ENCODE data around the gene CTBS.
"Not testable (repeated sequence)": the region's sequence is repeated elsewhere in the genome, so short reads cannot be mapped to it uniquely, and the experiment has no call there.

Gene CTBS

GRCh38 chr1:84539972-84540371 lies 34.3 kb downstream of the CTBS start:
- Histone ChIP-seq H3K9me3 (ENCODE audit: control insufficient read depth, low read length) (no peaks in the 10 kb centered on the region), H3K4me3 (ENCODE audit: low read length) (no peak overlapping the region), H3K4me1 (ENCODE audit: control insufficient read depth, insufficient read depth, low read length) (no peaks in the 10 kb centered on the region), H3K27me3 (replicated peaks; ENCODE audit: control insufficient read depth, insufficient read depth, low read length) (no peaks in the 10 kb centered on the region), H3K36me3 (ENCODE audit: control insufficient read depth, insufficient read depth, low read length, severe bottlenecking) (no peaks in the 10 kb centered on the region), H3K9ac (ENCODE audit: low read length) (no peak overlapping the region)
- DNase-seq (ENCODE audit: low read depth) = no peak

GRCh38 chr1:84538599-84538998 lies 35.6 kb downstream of the CTBS start:
- no peak overlapping the region for H3K4me3 ChIP-seq (ENCODE audit: low read length)
- H3K9ac ChIP-seq (ENCODE audit: low read length) = no peak overlapping the region
- no peaks in the 10 kb centered on the region for H3K4me1 ChIP-seq (ENCODE audit: control insufficient read depth, insufficient read depth, low read length)
- H3K36me3 ChIP-seq (ENCODE audit: control insufficient read depth, insufficient read depth, low read length, severe bottlenecking) = no peaks in the 10 kb centered on the region
- no peaks in the 10 kb centered on the region for H3K9me3 ChIP-seq (ENCODE audit: control insufficient read depth, low read length)
- no peaks in the 10 kb centered on the region for H3K27me3 ChIP-seq (replicated peaks; ENCODE audit: control insufficient read depth, insufficient read depth, low read length)
- no peak for DNase-seq (ENCODE audit: low read depth)

GRCh38 chr1:84525779-84526178 lies 48.5 kb downstream of the CTBS start:
- Histone ChIP-seq H3K27me3 (replicated peaks; ENCODE audit: control insufficient read depth, insufficient read depth, low read length) (no peaks in the 10 kb centered on the region), H3K36me3 (ENCODE audit: control insufficient read depth, insufficient read depth, low read length, severe bottlenecking) (no peaks in the 10 kb centered on the region), H3K4me1 (ENCODE audit: control insufficient read depth, insufficient read depth, low read length) (peaks cover 3% of the 10 kb centered on the region), H3K9me3 (ENCODE audit: control insufficient read depth, low read length) (peaks cover 3% of the 10 kb centered on the region), H3K4me3 (ENCODE audit: low read length) (no peak overlapping the region), H3K9ac (ENCODE audit: low read length) (no peak overlapping the region)
- DNase-seq (ENCODE audit: low read depth) = no peak

GRCh38 chr1:84524590-84524989 lies 49.6 kb downstream of the CTBS start:
- H3K4me1 ChIP-seq (ENCODE audit: control insufficient read depth, insufficient read depth, low read length) = peaks cover 3% of the 10 kb centered on the region
- no peaks in the 10 kb centered on the region for H3K27me3 ChIP-seq (replicated peaks; ENCODE audit: control insufficient read depth, insufficient read depth, low read length)
- no peaks in the 10 kb centered on the region for H3K36me3 ChIP-seq (ENCODE audit: control insufficient read depth, insufficient read depth, low read length, severe bottlenecking)
- H3K9ac ChIP-seq (ENCODE audit: low read length) = no peak overlapping the region
- no peak overlapping the region for H3K4me3 ChIP-seq (ENCODE audit: low read length)
- DNase-seq (ENCODE audit: low read depth) = no peak
- peaks cover 3% of the 10 kb centered on the region for H3K9me3 ChIP-seq (ENCODE audit: control insufficient read depth, low read length)

- Histone ChIP-seq H3K9me3 (ENCODE audit: control insufficient read depth, low read length) (no peaks in the 10 kb centered on the region), H3K27me3 (replicated peaks; ENCODE audit: control insufficient read depth, insufficient read depth, low read length) (no peaks in the 10 kb centered on the region), H3K9ac (ENCODE audit: low read length) (no peak overlapping the region), H3K4me1 (ENCODE audit: control insufficient read depth, insufficient read depth, low read length) (peaks cover 8% of the 10 kb centered on the region), H3K4me3 (ENCODE audit: low read length) (no peak overlapping the region), H3K36me3 (ENCODE audit: control insufficient read depth, insufficient read depth, low read length, severe bottlenecking) (no peaks in the 10 kb centered on the region)
- no peak for DNase-seq (ENCODE audit: low read depth)
These were observed 63.6 kb downstream of the CTBS start for GRCh38 chr1:84510668-84511067.

GRCh38 chr1:84510165-84510564 lies 64.1 kb downstream of the CTBS start:
- no peaks in the 10 kb centered on the region for H3K9me3 ChIP-seq (ENCODE audit: control insufficient read depth, low read length)
- peaks cover 8% of the 10 kb centered on the region for H3K4me1 ChIP-seq (ENCODE audit: control insufficient read depth, insufficient read depth, low read length)
- no peaks in the 10 kb centered on the region for H3K27me3 ChIP-seq (replicated peaks; ENCODE audit: control insufficient read depth, insufficient read depth, low read length)
- DNase-seq (ENCODE audit: low read depth) = no peak
- H3K9ac ChIP-seq (ENCODE audit: low read length) = no peak overlapping the region
- H3K4me3 ChIP-seq (ENCODE audit: low read length) = no peak overlapping the region
- no peaks in the 10 kb centered on the region for H3K36me3 ChIP-seq (ENCODE audit: control insufficient read depth, insufficient read depth, low read length, severe bottlenecking)

- H3K4me3 ChIP-seq (ENCODE audit: low read length) = no peak overlapping the region
- no peaks in the 10 kb centered on the region for H3K27me3 ChIP-seq (replicated peaks; ENCODE audit: control insufficient read depth, insufficient read depth, low read length)
- H3K9me3 ChIP-seq (ENCODE audit: control insufficient read depth, low read length) = no peaks in the 10 kb centered on the region
- no peak overlapping the region for H3K9ac ChIP-seq (ENCODE audit: low read length)
- H3K4me1 ChIP-seq (ENCODE audit: control insufficient read depth, insufficient read depth, low read length) = peaks cover 14% of the 10 kb centered on the region
- H3K36me3 ChIP-seq (ENCODE audit: control insufficient read depth, insufficient read depth, low read length, severe bottlenecking) = no peaks in the 10 kb centered on the region
- no peak for DNase-seq (ENCODE audit: low read depth)
These were observed 65.2 kb downstream of the CTBS start for GRCh38 chr1:84509029-84509428.

- Histone ChIP-seq H3K36me3 (ENCODE audit: control insufficient read depth, insufficient read depth, low read length, severe bottlenecking) (no peaks in the 10 kb centered on the region), H3K4me3 (ENCODE audit: low read length) (no peak overlapping the region), H3K9ac (ENCODE audit: low read length) (no peak overlapping the region), H3K27me3 (replicated peaks; ENCODE audit: control insufficient read depth, insufficient read depth, low read length) (no peaks in the 10 kb centered on the region), H3K4me1 (ENCODE audit: control insufficient read depth, insufficient read depth, low read length) (peaks cover 19% of the 10 kb centered on the region), H3K9me3 (ENCODE audit: control insufficient read depth, low read length) (no peaks in the 10 kb centered on the region)
- peak; percentile 39 for DNase-seq (ENCODE audit: low read depth)
These were observed 65.7 kb downstream of the CTBS start for GRCh38 chr1:84508510-84508909.

- DNase-seq (ENCODE audit: low read depth); H3K4me3 ChIP-seq (ENCODE audit: low read length); H3K9ac ChIP-seq (ENCODE audit: low read length): not testable (repeated sequence)
These were observed 66.4 kb downstream of the CTBS start for GRCh38 chr1:84507887-84508286.

GRCh38 chr1:84506729-84507453 lies 67.3 kb downstream of the CTBS start:
- no peaks in the 10 kb centered on the region for H3K36me3 ChIP-seq (ENCODE audit: control insufficient read depth, insufficient read depth, low read length, severe bottlenecking)
- peak overlapping the region; percentile 94 for H3K9ac ChIP-seq (ENCODE audit: low read length)
- H3K4me1 ChIP-seq (ENCODE audit: control insufficient read depth, insufficient read depth, low read length) = peaks cover 28% of the 10 kb centered on the region
- H3K9me3 ChIP-seq (ENCODE audit: control insufficient read depth, low read length) = no peaks in the 10 kb centered on the region
- peak overlapping the region; percentile 91 for H3K4me3 ChIP-seq (ENCODE audit: low read length)
- no peak for DNase-seq (ENCODE audit: low read depth)
- H3K27me3 ChIP-seq (replicated peaks; ENCODE audit: control insufficient read depth, insufficient read depth, low read length) = no peaks in the 10 kb centered on the region

More at GRCh38 chr1:84507887-84508286, 66.4 kb downstream of the CTBS start:
- H3K36me3 ChIP-seq (ENCODE audit: control insufficient read depth, insufficient read depth, low read length, severe bottlenecking); H3K27me3 ChIP-seq (replicated peaks; ENCODE audit: control insufficient read depth, insufficient read depth, low read length); H3K9me3 ChIP-seq (ENCODE audit: control insufficient read depth, low read length): not testable (repeated sequence)
- H3K4me1 ChIP-seq (ENCODE audit: control insufficient read depth, insufficient read depth, low read length) = peaks cover 25% of the 10 kb centered on the region

- H3K27me3 ChIP-seq (replicated peaks; ENCODE audit: control insufficient read depth, insufficient read depth, low read length) = no peaks in the 10 kb centered on the region
- H3K9ac ChIP-seq (ENCODE audit: low read length) = peak within 1 kb of the TSS; percentile 94
- DNase-seq (ENCODE audit: low read depth) = peak; percentile 99
- no peaks in the 10 kb centered on the region for H3K9me3 ChIP-seq (ENCODE audit: control insufficient read depth, low read length)
- peak within 1 kb of the TSS; percentile 91 for H3K4me3 ChIP-seq (ENCODE audit: low read length)
- peaks cover 5% of the 10 kb centered on the region for H3K36me3 ChIP-seq (ENCODE audit: control insufficient read depth, insufficient read depth, low read length, severe bottlenecking)
- H3K4me1 ChIP-seq (ENCODE audit: control insufficient read depth, insufficient read depth, low read length) = peaks cover 28% of the 10 kb centered on the region
These were observed 68.1 kb downstream of the CTBS start, which contains the start of the genes GNG5 and SPATA1 for GRCh38 chr1:84506002-84506728. Gene GNG5 (minus strand): TSS chr1:84506581. CDS start chr1:84506091, 490 bp downstream. Gene SPATA1 (plus strand): TSS chr1:84506386. CDS start chr1:84516360, 9,974 bp downstream.
